Measurements from ENCODE around the gene PCBP3. TPM values are rescaled to one million over a fixed set of nuclear protein-coding genes. Genes with fewer than 3 reads are reported as not detected.
"Not testable (repeated sequence)": the region's sequence is repeated elsewhere in the genome, so short reads cannot be mapped to it uniquely, and the experiment has no call there.

The PCBP3 gene
- total and polyA plus RNA-seq, 2 of the 13 experiments (the other 11 are each of a cell fraction or from before 2014, with no cell fraction given) = not detected

GRCh38 chr21:45974073-45975019, 330.8 kb downstream of the PCBP3 start (continued):
- no peak for TF ChIP-seq IRF1 (CRISPR knock-in tag; IDR thresholded peaks at IDR 0.05; ENCODE audit: low read depth)
- no peak for TF ChIP-seq ZFP36L1 (CRISPR knock-in tag; IDR thresholded peaks at IDR 0.05)
- TF ChIP-seq BRD4 (CRISPR knock-in tag; IDR thresholded peaks at IDR 0.05) = 0 out of 2 replicates have a peak, but pooled peaks have one; percentile 34
- TF ChIP-seq ZNF275 (CRISPR knock-in tag; IDR thresholded peaks at IDR 0.05; ENCODE audit: borderline replicate concordance) = 0 out of 2 replicates have a peak, but pooled peaks have one; percentile 30

- FAIRE-seq = no peak
- H4K20me1 ChIP-seq (ENCODE audit: insufficient read depth, low read length) = no peaks in the 10 kb centered on the region
- 49% methylated on average over 13 of the region's 33 CpGs for WGBS (ENCODE audit: low lambda C conversion rate)
- no peak overlapping the region for H3K4me3 ChIP-seq (replicated peaks in 1 of 3; ENCODE audit: insufficient read depth in 1 of 3, low read depth in 2 of 3, low read length in 3 of 3)
- no peaks in the 10 kb centered on the region for H3K9me3 ChIP-seq (ENCODE audit: low read length)
- ATAC-seq = no peak
- CTCF ChIA-PET (ENCODE audit: low intra/inter-chr PET ratio, low total read pairs) = no interaction called here
- no peaks in the 10 kb centered on the region for H3K36me3 ChIP-seq (replicated peaks in 1 of 2; ENCODE audit: control insufficient read depth in 1 of 2, insufficient read depth in 2 of 2, low read length in 2 of 2)
- H3K4me1 ChIP-seq (ENCODE audit: insufficient read depth, low read length) = peaks cover 31% of the 10 kb centered on the region
- intact Hi-C loops (cut with micrococcal nuclease; ENCODE audit: unreplicated experiment) = loop anchor here (10.0 kb wide), 1 partner anchor 220 kb away; no protein-coding TSS in a partner anchor
- in situ Hi-C loops (cut with HindIII; ENCODE audit: extremely low pct_ligation_motif_present, low pct_unique_long_range_greater_than_20kb) = loop anchor here (10.0 kb wide), 1 partner anchor 310 kb away; the partner anchor contains the start of genes MCM3AP and YBEY
- DNase-seq (ENCODE audit: low spot score) = no peak
- BruUV-seq (replicated peaks) = no TSS peak
- peaks cover 19 to 59% of the 10 kb centered on the region in 2 experiments for H3K27me3 ChIP-seq (ENCODE audit: control insufficient read depth in 1 of 2, insufficient read depth in 2 of 2, low read length in 2 of 2)
- POLR2A ChIA-PET = no interaction called here
- H3K27ac ChIP-seq (ENCODE audit: extremely low read length, insufficient read depth, low read length) = no peak overlapping the region
- H3K9ac ChIP-seq (ENCODE audit: insufficient read depth, low read depth, low read length) = no peak overlapping the region
- H3K79me2 ChIP-seq (ENCODE audit: insufficient read depth, low read length) = no peaks in the 10 kb centered on the region
- 0 out of 2 replicates have a peak overlapping the region, but pooled peaks have one; percentile 76 for H3K4me2 ChIP-seq (ENCODE audit: low read depth, low read length)
- no peak overlapping the region for H2AFZ ChIP-seq (ENCODE audit: low read length)
- peak; percentile 46 for TF ChIP-seq XRCC5 (optimal IDR thresholded peaks at IDR 0.05; ENCODE audit: low read length)
- peak; percentile 33; the same call in 1 of the 2 replicates for TF ChIP-seq PATZ1 (CRISPR knock-in tag; IDR thresholded peaks at IDR 0.05)
- TF ChIP-seq TARDBP (CRISPR knock-in tag; IDR thresholded peaks at IDR 0.05) = no peak
These were observed 331.6 kb downstream of the PCBP3 start for GRCh38 chr21:45975020-45975666.

- H4K20me1 ChIP-seq (ENCODE audit: insufficient read depth, low read length); H3K9ac ChIP-seq (ENCODE audit: insufficient read depth, low read depth, low read length); FAIRE-seq; POLR2A ChIA-PET; ATAC-seq; H3K9me3 ChIP-seq (ENCODE audit: low read length); DNase-seq (ENCODE audit: low spot score); H2AFZ ChIP-seq (ENCODE audit: low read length); H3K4me3 ChIP-seq (replicated peaks in 1 of 3; ENCODE audit: insufficient read depth in 1 of 3, low read depth in 2 of 3, low read length in 3 of 3); H3K36me3 ChIP-seq (replicated peaks in 1 of 2; ENCODE audit: control insufficient read depth in 1 of 2, insufficient read depth in 2 of 2, low read length in 2 of 2); H3K27ac ChIP-seq (ENCODE audit: extremely low read length, insufficient read depth, low read length); CTCF ChIA-PET (ENCODE audit: low intra/inter-chr PET ratio, low total read pairs); H3K79me2 ChIP-seq (ENCODE audit: insufficient read depth, low read length); H3K4me2 ChIP-seq (ENCODE audit: low read depth, low read length); BruUV-seq (replicated peaks): not testable (repeated sequence)
- in situ Hi-C loops (cut with HindIII; ENCODE audit: extremely low pct_ligation_motif_present, low pct_unique_long_range_greater_than_20kb) = loop anchor here (10.0 kb wide), 1 partner anchor 309 kb away; the partner anchor contains the start of genes MCM3AP and YBEY
- Histone ChIP-seq H3K4me1 (ENCODE audit: insufficient read depth, low read length) (peaks cover 26% of the 10 kb centered on the region), H3K27me3 (ENCODE audit: control insufficient read depth in 1 of 2, insufficient read depth in 2 of 2, low read length in 2 of 2) (peaks cover 19 to 62% of the 10 kb centered on the region in 2 experiments)
- 60% methylated on average over 13 of the region's 13 CpGs for WGBS (ENCODE audit: low lambda C conversion rate)
- intact Hi-C loops (cut with micrococcal nuclease; ENCODE audit: unreplicated experiment) = loop anchor here (10.0 kb wide), 1 partner anchor 219 kb away; no protein-coding TSS in a partner anchor
These were observed 332.3 kb downstream of the PCBP3 start for GRCh38 chr21:45975667-45976409.

All from HepG2 (cell line).